GM19467 (cell line): ENCODE results near the gene ELAC2.

Experiments used
- ATAC-seq: cut with Tn5 transposase; IDR thresholded peaks from one replicate; pipeline ENCODE4 v1.9.1; 2021; ENCODE audit warnings: mild to moderate bottlenecking, moderate library complexity; ENCODE audit not compliant: unreplicated experiment

Gene ELAC2

GRCh38 chr17:12961655-12962054, 56.2 kb downstream of the ELAC2 start:
- ATAC-seq = no peak

- no peak for ATAC-seq
Observed at GRCh38 chr17:12959441-12959840, 58.4 kb downstream of the ELAC2 start.

- no peak for ATAC-seq
Observed at GRCh38 chr17:12958786-12959185, 59.0 kb downstream of the ELAC2 start.

- no peak for ATAC-seq
Observed at GRCh38 chr17:12955521-12955920, 62.3 kb downstream of the ELAC2 start.

GRCh38 chr17:12953156-12953555, 64.7 kb downstream of the ELAC2 start:
- ATAC-seq = no peak

- ATAC-seq = no peak
Observed at GRCh38 chr17:12952012-12952411, 65.8 kb downstream of the ELAC2 start.

- no peak for ATAC-seq
Observed at GRCh38 chr17:12947047-12947446, 70.8 kb downstream of the ELAC2 start.
